Neural cell (in vitro differentiated cells): ENCODE data around the gene ATP8B4.

Experiments used
- CTCF ChIP-seq: fragments of 450-650 bp; IDR thresholded peaks from 2 replicates; pipeline ENCODE4 v1.5.1; 2014; ENCODE audit warnings: antibody characterized with exemption, mild to moderate bottlenecking, moderate library complexity; ENCODE audit not compliant: poor library complexity, severe bottlenecking
- POLR2AphosphoS5 ChIP-seq: IDR thresholded peaks from 2 replicates; pipeline ENCODE4 v1.6.1; 2012
- RAD21 ChIP-seq: fragments of 450-650 bp; conservative IDR thresholded peaks from 2 replicates; pipeline ENCODE4 v1.6.1; 2014; ENCODE audit warnings: antibody characterized with exemption, mild to moderate bottlenecking, moderate library complexity
- SMC3 ChIP-seq: fragments of 450-650 bp; conservative IDR thresholded peaks from 2 replicates; pipeline ENCODE4 v1.6.1; 2014; ENCODE audit warnings: antibody characterized with exemption, mild to moderate bottlenecking, moderate library complexity; ENCODE audit not compliant: poor library complexity

DNA sequence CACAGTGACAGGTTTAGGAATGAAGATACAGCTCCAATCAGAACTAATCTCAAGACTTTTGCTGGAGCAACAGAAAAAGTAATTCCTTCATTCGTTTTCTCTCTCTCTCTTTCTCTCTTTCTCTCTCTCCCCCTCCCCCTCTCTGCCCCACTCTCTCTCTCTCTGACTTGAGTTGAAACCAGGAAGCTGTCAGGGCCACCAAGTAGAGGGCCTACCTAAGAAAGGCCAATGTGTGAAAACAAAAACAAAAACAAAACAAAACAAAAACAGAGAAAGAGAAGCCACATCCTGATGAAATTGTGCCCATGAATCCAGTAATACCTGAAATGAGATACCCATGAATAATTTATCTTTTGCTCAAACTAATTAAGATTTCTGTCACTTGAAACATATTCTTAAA is 72.9 kb downstream of the ATP8B4 start:
- no peak for TF ChIP-seq CTCF
- no peak for TF ChIP-seq SMC3
- TF ChIP-seq POLR2AphosphoS5 = no peak
- TF ChIP-seq RAD21 = no peak
